ENCODE results near the gene CCNI2.

GRCh38 chr5:132774896-132775295 is 27.7 kb downstream of the CCNI2 start:
- TF ChIP-seq POLR2A (IDR thresholded peaks at IDR 0.05) (no peak), CTCF (IDR thresholded peaks at IDR 0.05) (no peak)
